ENCODE measurements around the gene PRSS56.

GRCh38 chr2:232530626-232531260, 10.6 kb downstream of the PRSS56 start:
- TF ChIP-seq CTCF (IDR thresholded peaks at IDR 0.05) (no peak), POLR2A (IDR thresholded peaks at IDR 0.05) (no peak)
